Left ventricle myocardium superior (tissue), 1 donor: ENCODE measurements around the gene EIF4G3. TPM values are rescaled to one million over a fixed set of nuclear protein-coding genes. Genes with fewer than 3 reads are reported as not detected.
"Not testable (repeated sequence)": the region's sequence is repeated elsewhere in the genome, so short reads cannot be mapped to it uniquely, and the experiment has no call there.

ENCODE experiments used
- ATAC-seq: fragments of 200-7000 bp; cut with Tn5 transposase; one replicate; pipeline ENCODE4 v1.9.1; 2020; ENCODE audit warnings: mild to moderate bottlenecking, moderate library complexity
- DNase-seq: peaks from one replicate; pipeline ENCODE4 v3.0.0-alpha.2; 2020
- intact Hi-C: fragments of 100-400 bp; cut with micrococcal nuclease; formaldehyde crosslinking; loops from one replicate; pipeline ENCODE4 v1.11.0; 2022
- total RNA-seq: library from RNA; stranded (reverse); fragmentation: NEBNext Ultra II Directional; extraction: Animal tissue kit (Norgen Biotek cat#: 25700); gene quantifications from one replicate; pipeline ENCODE4 v1.2.1, GENCODE V29; 2021
- donor health status: DM: no; HTN: yes; CAD: no; lungs with severe emphysema.

EIF4G3 gene
- total RNA-seq, 1 donor from 2014 or later: 28.8 TPM

GRCh38 chr1:21092545-21092944, 84.2 kb downstream of the EIF4G3 start:
- DNase-seq, ATAC-seq, intact Hi-C loops: not testable (repeated sequence)

- intact Hi-C loops, DNase-seq: not testable (repeated sequence)
- ATAC-seq: peak; percentile 55
These were observed 85.5 kb downstream of the EIF4G3 start for GRCh38 chr1:21091053-21091690.

- intact Hi-C loops: no loop called here
- DNase-seq: no peak
- ATAC-seq: peak; percentile 22
These were observed 86.2 kb downstream of the EIF4G3 start for GRCh38 chr1:21090463-21090862.

GRCh38 chr1:21089731-21090130, 87.0 kb downstream of the EIF4G3 start:
- ATAC-seq (no peak), DNase-seq (no peak)
- intact Hi-C loops: no loop called here

GRCh38 chr1:21089299-21089698, 87.4 kb downstream of the EIF4G3 start:
- DNase-seq (no peak), ATAC-seq (no peak)
- intact Hi-C loops: no loop called here

- no peak for ATAC-seq
- no peak for DNase-seq
- intact Hi-C loops: no loop called here
These were observed 92.4 kb downstream of the EIF4G3 start for GRCh38 chr1:21084111-21084810.

- DNase-seq (no peak), ATAC-seq (no peak)
- intact Hi-C loops: no loop called here
These were observed 94.6 kb downstream of the EIF4G3 start for GRCh38 chr1:21082073-21082472.

GRCh38 chr1:21077085-21077484, 99.6 kb downstream of the EIF4G3 start:
- ATAC-seq (peak; percentile 21), DNase-seq (no peak)
- intact Hi-C loops: no loop called here

GRCh38 chr1:21072721-21073120, 104.0 kb downstream of the EIF4G3 start:
- DNase-seq: no peak
- peak; percentile 31 for ATAC-seq
- intact Hi-C loops: no loop called here

GRCh38 chr1:21069549-21069948, 107.1 kb downstream of the EIF4G3 start:
- ATAC-seq (no peak), DNase-seq (no peak)
- intact Hi-C loops: no loop called here

- DNase-seq (no peak), ATAC-seq (no peak)
- intact Hi-C loops: no loop called here
These were observed 107.8 kb downstream of the EIF4G3 start for GRCh38 chr1:21068937-21069336.

- no peak for DNase-seq
- ATAC-seq: no peak
- intact Hi-C loops: no loop called here
These were observed 109.0 kb downstream of the EIF4G3 start for GRCh38 chr1:21067551-21068227.

- intact Hi-C loops: no loop called here
- DNase-seq (no peak), ATAC-seq (no peak)
These were observed 110.2 kb downstream of the EIF4G3 start for GRCh38 chr1:21066356-21067012.

GRCh38 chr1:21065851-21066250, 110.8 kb downstream of the EIF4G3 start:
- intact Hi-C loops: no loop called here
- ATAC-seq: no peak

GRCh38 chr1:21064057-21064456, 112.6 kb downstream of the EIF4G3 start:
- DNase-seq (no peak), ATAC-seq (no peak)
- intact Hi-C loops: no loop called here

More at GRCh38 chr1:21065851-21066250, 110.8 kb downstream of the EIF4G3 start:
- no peak for DNase-seq

GRCh38 chr1:21060523-21060922, 116.2 kb downstream of the EIF4G3 start:
- ATAC-seq: peak; percentile 28
- no peak for DNase-seq
- intact Hi-C loops: no loop called here

- ATAC-seq (no peak), DNase-seq (no peak)
- intact Hi-C loops: no loop called here
These were observed 117.7 kb downstream of the EIF4G3 start for GRCh38 chr1:21059021-21059420.

- no peak for ATAC-seq
- DNase-seq: no peak
These were observed 118.5 kb downstream of the EIF4G3 start for GRCh38 chr1:21058035-21058793.

More at GRCh38 chr1:21058035-21058793, 118.5 kb downstream of the EIF4G3 start:
- intact Hi-C loops: no loop called here
